ENCODE measurements around the gene DNAJB14.
"Not testable (repeated sequence)": the region's sequence is repeated elsewhere in the genome, so short reads cannot be mapped to it uniquely, and the experiment has no call there.

DNAJB14 gene

GRCh38 chr4:99961711-99962110 is 15.3 kb upstream of the DNAJB14 start:
- no peak for DNase-seq (ENCODE audit: low read depth)
- H3K4me1 ChIP-seq (ENCODE audit: control insufficient read depth, insufficient read depth, low read length) = peaks cover 4% of the 10 kb centered on the region
- no peaks in the 10 kb centered on the region for H3K27me3 ChIP-seq (replicated peaks; ENCODE audit: control insufficient read depth, insufficient read depth, low read length)
- no peaks in the 10 kb centered on the region for H3K36me3 ChIP-seq (ENCODE audit: control insufficient read depth, insufficient read depth, low read length, severe bottlenecking)
- no peak overlapping the region for H3K4me3 ChIP-seq (ENCODE audit: low read length)
- H3K9me3 ChIP-seq (ENCODE audit: control insufficient read depth, low read length) = no peaks in the 10 kb centered on the region
- H3K9ac ChIP-seq (ENCODE audit: low read length) = no peak overlapping the region

- Histone ChIP-seq H3K4me3 (ENCODE audit: low read length) (no peak overlapping the region), H3K27me3 (replicated peaks; ENCODE audit: control insufficient read depth, insufficient read depth, low read length) (no peaks in the 10 kb centered on the region), H3K9me3 (ENCODE audit: control insufficient read depth, low read length) (no peaks in the 10 kb centered on the region), H3K9ac (ENCODE audit: low read length) (no peak overlapping the region), H3K4me1 (ENCODE audit: control insufficient read depth, insufficient read depth, low read length) (peaks cover 4% of the 10 kb centered on the region), H3K36me3 (ENCODE audit: control insufficient read depth, insufficient read depth, low read length, severe bottlenecking) (no peaks in the 10 kb centered on the region)
- no peak for DNase-seq (ENCODE audit: low read depth)
Measured at GRCh38 chr4:99960648-99961047, 14.2 kb upstream of the DNAJB14 start.

GRCh38 chr4:99958207-99958606 is 11.8 kb upstream of the DNAJB14 start:
- not testable (repeated sequence) for DNase-seq (ENCODE audit: low read depth); H3K4me3 ChIP-seq (ENCODE audit: low read length); H3K27me3 ChIP-seq (replicated peaks; ENCODE audit: control insufficient read depth, insufficient read depth, low read length); H3K4me1 ChIP-seq (ENCODE audit: control insufficient read depth, insufficient read depth, low read length); H3K36me3 ChIP-seq (ENCODE audit: control insufficient read depth, insufficient read depth, low read length, severe bottlenecking); H3K9me3 ChIP-seq (ENCODE audit: control insufficient read depth, low read length); H3K9ac ChIP-seq (ENCODE audit: low read length)

GRCh38 chr4:99950913-99951254 is 4.5 kb upstream of the DNAJB14 start:
- no peaks in the 10 kb centered on the region for H3K27me3 ChIP-seq (replicated peaks; ENCODE audit: control insufficient read depth, insufficient read depth, low read length)
- no peaks in the 10 kb centered on the region for H3K9me3 ChIP-seq (ENCODE audit: control insufficient read depth, low read length)
- peak overlapping the region; percentile 96 for H3K4me3 ChIP-seq (ENCODE audit: low read length)
- peaks cover 2% of the 10 kb centered on the region for H3K36me3 ChIP-seq (ENCODE audit: control insufficient read depth, insufficient read depth, low read length, severe bottlenecking)
- H3K4me1 ChIP-seq (ENCODE audit: control insufficient read depth, insufficient read depth, low read length) = peaks cover 18% of the 10 kb centered on the region
- no peak for DNase-seq (ENCODE audit: low read depth)
- H3K9ac ChIP-seq (ENCODE audit: low read length) = peak overlapping the region; percentile 90

- Histone ChIP-seq H3K9ac (ENCODE audit: low read length) (peak within 1 kb of the TSS; percentile 90), H3K27me3 (replicated peaks; ENCODE audit: control insufficient read depth, insufficient read depth, low read length) (no peaks in the 10 kb centered on the region), H3K36me3 (ENCODE audit: control insufficient read depth, insufficient read depth, low read length, severe bottlenecking) (peaks cover 2% of the 10 kb centered on the region), H3K4me1 (ENCODE audit: control insufficient read depth, insufficient read depth, low read length) (peaks cover 21% of the 10 kb centered on the region), H3K4me3 (ENCODE audit: low read length) (peak within 1 kb of the TSS; percentile 96), H3K9me3 (ENCODE audit: control insufficient read depth, low read length) (no peaks in the 10 kb centered on the region)
- peak; percentile 100 for DNase-seq (ENCODE audit: low read depth)
Measured at GRCh38 chr4:99949999-99950912, 3.8 kb upstream of the DNAJB14 start, which contains the start of gene H2AZ1. Gene H2AZ1, minus strand, starts transcription at chr4:99950275. Its CDS starts 105 bp downstream, at chr4:99950170.

- Histone ChIP-seq H3K9ac (ENCODE audit: low read length) (peak overlapping the region; percentile 89), H3K36me3 (ENCODE audit: control insufficient read depth, insufficient read depth, low read length, severe bottlenecking) (peaks cover 2% of the 10 kb centered on the region), H3K4me1 (ENCODE audit: control insufficient read depth, insufficient read depth, low read length) (peaks cover 30% of the 10 kb centered on the region), H3K4me3 (ENCODE audit: low read length) (peak overlapping the region; percentile 96), H3K9me3 (ENCODE audit: control insufficient read depth, low read length) (no peaks in the 10 kb centered on the region), H3K27me3 (replicated peaks; ENCODE audit: control insufficient read depth, insufficient read depth, low read length) (no peaks in the 10 kb centered on the region)
- DNase-seq (ENCODE audit: low read depth) = peak; percentile 99
Measured at GRCh38 chr4:99949034-99949998, 2.9 kb upstream of the DNAJB14 start.

- Histone ChIP-seq H3K4me3 (ENCODE audit: low read length) (peak overlapping the region; percentile 89), H3K27me3 (replicated peaks; ENCODE audit: control insufficient read depth, insufficient read depth, low read length) (no peaks in the 10 kb centered on the region), H3K4me1 (ENCODE audit: control insufficient read depth, insufficient read depth, low read length) (peaks cover 44% of the 10 kb centered on the region), H3K9ac (ENCODE audit: low read length) (peak overlapping the region; percentile 89), H3K36me3 (ENCODE audit: control insufficient read depth, insufficient read depth, low read length, severe bottlenecking) (peaks cover 2% of the 10 kb centered on the region), H3K9me3 (ENCODE audit: control insufficient read depth, low read length) (no peaks in the 10 kb centered on the region)
- DNase-seq (ENCODE audit: low read depth) = peak; percentile 22
Measured at GRCh38 chr4:99947608-99948007, 1.2 kb upstream of the DNAJB14 start.

GRCh38 chr4:99947190-99947578 is 766 bp upstream of the DNAJB14 start:
- Histone ChIP-seq H3K36me3 (ENCODE audit: control insufficient read depth, insufficient read depth, low read length, severe bottlenecking) (peaks cover 2% of the 10 kb centered on the region), H3K4me3 (ENCODE audit: low read length) (peak overlapping the region; percentile 89), H3K9ac (ENCODE audit: low read length) (peak overlapping the region; percentile 89), H3K27me3 (replicated peaks; ENCODE audit: control insufficient read depth, insufficient read depth, low read length) (no peaks in the 10 kb centered on the region), H3K4me1 (ENCODE audit: control insufficient read depth, insufficient read depth, low read length) (peaks cover 49% of the 10 kb centered on the region), H3K9me3 (ENCODE audit: control insufficient read depth, low read length) (no peaks in the 10 kb centered on the region)
- DNase-seq (ENCODE audit: low read depth) = no peak

GRCh38 chr4:99945718-99946355 is 581 bp downstream of the DNAJB14 start:
- H3K9me3 ChIP-seq (ENCODE audit: control insufficient read depth, low read length) = no peaks in the 10 kb centered on the region
- H3K4me3 ChIP-seq (ENCODE audit: low read length) = peak overlapping the region; percentile 89
- DNase-seq (ENCODE audit: low read depth) = peak; percentile 75
- H3K36me3 ChIP-seq (ENCODE audit: control insufficient read depth, insufficient read depth, low read length, severe bottlenecking) = peaks cover 2% of the 10 kb centered on the region
- peaks cover 46% of the 10 kb centered on the region for H3K4me1 ChIP-seq (ENCODE audit: control insufficient read depth, insufficient read depth, low read length)
- peak overlapping the region; percentile 89 for H3K9ac ChIP-seq (ENCODE audit: low read length)
- no peaks in the 10 kb centered on the region for H3K27me3 ChIP-seq (replicated peaks; ENCODE audit: control insufficient read depth, insufficient read depth, low read length)

- peak overlapping the region; percentile 30 for H3K4me3 ChIP-seq (ENCODE audit: low read length)
Measured at GRCh38 chr4:99943904-99944437, 2.4 kb downstream of the DNAJB14 start.

More at GRCh38 chr4:99943904-99944437, 2.4 kb downstream of the DNAJB14 start:
- Histone ChIP-seq H3K27me3 (replicated peaks; ENCODE audit: control insufficient read depth, insufficient read depth, low read length) (no peaks in the 10 kb centered on the region), H3K9me3 (ENCODE audit: control insufficient read depth, low read length) (no peaks in the 10 kb centered on the region), H3K4me1 (ENCODE audit: control insufficient read depth, insufficient read depth, low read length) (peaks cover 46% of the 10 kb centered on the region), H3K9ac (ENCODE audit: low read length) (no peak overlapping the region), H3K36me3 (ENCODE audit: control insufficient read depth, insufficient read depth, low read length, severe bottlenecking) (peaks cover 2% of the 10 kb centered on the region)
- DNase-seq (ENCODE audit: low read depth) = no peak
